ENCODE data around the gene TMOD2. TPM values are rescaled to one million over a fixed set of nuclear protein-coding genes. Genes with fewer than 3 reads are reported as not detected.

Gene TMOD2
- total RNA-seq, 1 experiment from 2014 or later: 5.7 TPM

GRCh38 chr15:51708013-51708412 lies 43.4 kb upstream of the TMOD2 start (continued):
- no peak for TF ChIP-seq YY1 (IDR thresholded peaks at IDR 0.05; ENCODE audit: extremely low read depth, insufficient replicate concordance, low read depth, low read length)
- no peak for TF ChIP-seq POLR2A (IDR thresholded peaks at IDR 0.05; ENCODE audit: borderline replicate concordance, extremely low read depth, insufficient read depth, insufficient read length)
- no peak for TF ChIP-seq ZFX (IDR thresholded peaks at IDR 0.05)
- TF ChIP-seq EZH2 (IDR thresholded peaks at IDR 0.05): no peak

- DNase-seq (ENCODE audit: low read depth, low spot score): no peak
- Histone ChIP-seq H3K9me2 (ENCODE audit: insufficient read depth) (no peaks in the 10 kb centered on the region), H3K36me3 (ENCODE audit: control insufficient read depth in 1 of 2, insufficient read depth in 2 of 2, low read length in 2 of 2) (no peaks in the 10 kb centered on the region), H3K27me3 (ENCODE audit: insufficient read depth, low read length) (no peaks in the 10 kb centered on the region), H3K9ac (ENCODE audit: low read length) (no peak overlapping the region), H3K9me3 (ENCODE audit: control insufficient read depth in 1 of 2, insufficient read depth in 1 of 2, low read depth in 1 of 2, low read length in 2 of 2) (no peaks in the 10 kb centered on the region), H3K27ac (ENCODE audit: low read depth, low read length) (no peak overlapping the region), H2AFZ (ENCODE audit: low read depth, low read length, poor library complexity, severe bottlenecking) (no peak overlapping the region), H3K4me1 (ENCODE audit: control insufficient read depth in 1 of 2, insufficient read depth in 2 of 2, low read length in 2 of 2) (no peaks in the 10 kb centered on the region), H3K4me3 (replicated peaks in 1 of 2; ENCODE audit: low read depth in 1 of 2, low read length in 2 of 2) (no peak overlapping the region), H3K79me2 (ENCODE audit: insufficient read depth, low read length) (no peaks in the 10 kb centered on the region), H3K4me2 (ENCODE audit: low read length) (no peak overlapping the region), H4K20me1 (ENCODE audit: insufficient read depth) (no peaks in the 10 kb centered on the region)
- ATAC-seq: no peak
- intact Hi-C loops (cut with micrococcal nuclease): no loop called here
- TF ChIP-seq SRF (IDR thresholded peaks at IDR 0.05; ENCODE audit: low read depth) (no peak), YY1 (IDR thresholded peaks at IDR 0.05; ENCODE audit: extremely low read depth, insufficient replicate concordance, low read depth, low read length) (no peak), CEBPB (IDR thresholded peaks at IDR 0.05; ENCODE audit: low read depth) (no peak), ELF1 (IDR thresholded peaks at IDR 0.05; ENCODE audit: borderline replicate concordance, low read depth) (no peak), ZNF274 (IDR thresholded peaks at IDR 0.05; ENCODE audit: low read depth, low read length) (no peak), POLR2A (IDR thresholded peaks at IDR 0.05; ENCODE audit: borderline replicate concordance, extremely low read depth, insufficient read depth, insufficient read length) (no peak), ZFX (IDR thresholded peaks at IDR 0.05) (no peak), FOSL1 (IDR thresholded peaks at IDR 0.05; ENCODE audit: low read depth) (no peak), MAX (IDR thresholded peaks at IDR 0.05) (no peak), TCF7L2 (IDR thresholded peaks at IDR 0.05; ENCODE audit: borderline replicate concordance, extremely low read depth, insufficient read depth, insufficient read length) (no peak), ZBTB33 (IDR thresholded peaks at IDR 0.05; ENCODE audit: extremely low read depth, insufficient replicate concordance, low read length) (no peak), CTCF (IDR thresholded peaks at IDR 0.05 in 2 of 3, conservative IDR thresholded peaks at IDR 0.05 in 1 of 3; ENCODE audit: borderline replicate concordance in 1 of 3, insufficient read depth in 1 of 3, low read depth in 2 of 3, low read length in 2 of 3) (no peak), EZH2 (IDR thresholded peaks at IDR 0.05) (no peak), EZH2phosphoT487 (IDR thresholded peaks at IDR 0.05; ENCODE audit: borderline replicate concordance) (no peak), JUND (IDR thresholded peaks at IDR 0.05) (no peak), EGR1 (IDR thresholded peaks at IDR 0.05; ENCODE audit: low read depth) (no peak), POLR2AphosphoS5 (IDR thresholded peaks at IDR 0.05; ENCODE audit: low read depth, low read length) (no peak)
- ChIA-PET RAD21 (ENCODE audit: low non-redundant PET in 1 of 2, low total read pairs in 2 of 2, uncharacterized antibody in 2 of 2, unreplicated experiment in 2 of 2) (no interaction called here), POLR2A (no interaction called here), CTCF (no interaction called here)
- BruUV-seq (replicated peaks): no TSS peak
These were observed 42.4 kb upstream of the TMOD2 start for GRCh38 chr15:51709031-51709430.
